ENCODE results near the gene MOB3A. TPM values are rescaled to one million over a fixed set of nuclear protein-coding genes. Genes with fewer than 3 reads are reported as not detected.

The MOB3A gene
- total and polyA plus RNA-seq, 2 experiments from 2014 or later = 53.1 to 53.7 TPM

DNA sequence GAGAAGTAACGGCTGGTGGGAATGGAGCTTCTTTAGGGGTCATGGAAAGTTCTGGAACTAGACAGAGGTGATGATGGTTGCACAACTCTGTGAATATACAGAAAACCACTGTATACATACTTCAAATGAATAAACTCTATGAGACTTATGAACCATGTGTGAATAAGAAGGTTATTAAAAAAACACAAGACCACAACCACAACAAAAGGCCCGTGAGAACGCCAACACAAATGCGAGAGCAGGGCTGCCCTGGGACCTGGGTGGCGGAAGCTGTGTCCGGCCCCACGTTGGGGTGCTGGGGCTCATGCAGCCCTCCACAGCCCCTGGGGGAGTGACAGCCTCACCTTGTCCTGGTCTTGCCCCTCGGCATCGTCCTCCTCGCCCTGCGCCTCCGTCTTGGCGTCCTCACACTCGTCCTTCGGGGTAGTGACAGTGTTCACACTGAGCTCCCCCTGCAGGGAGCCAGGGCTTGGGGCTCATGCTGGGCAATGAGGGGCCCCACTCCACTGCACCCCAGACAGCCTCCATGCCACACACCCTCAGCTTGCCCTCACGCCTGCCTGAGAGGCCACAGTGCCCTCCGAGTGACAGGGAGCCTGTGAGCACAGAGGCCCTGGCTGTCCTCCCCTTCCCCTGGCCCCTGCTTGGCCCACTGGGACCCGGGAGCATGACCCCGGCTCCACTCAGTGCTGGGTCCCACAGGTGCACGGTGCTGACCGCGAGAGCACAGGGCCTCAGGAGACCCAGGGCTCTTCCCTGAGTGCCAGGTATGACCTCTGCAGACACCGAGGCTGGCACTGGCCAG lies 16.6 kb upstream of the MOB3A start:
- Histone ChIP-seq H3K9me3 (ENCODE audit: low read depth) (no peaks in the 10 kb centered on the region), H3K4me2 (ENCODE audit: unreplicated experiment) (no peak overlapping the region), H3K36me3 (ENCODE audit: low read depth) (peaks cover 9% of the 10 kb centered on the region), H3K27ac (no peak overlapping the region), H3K79me2 (ENCODE audit: insufficient read depth) (0 out of 2 replicates have a peak, but pooled peaks cover 3% of the 10 kb centered on the region), H3K9ac (no peak overlapping the region), H3K4me3 (no peak overlapping the region), H4K20me1 (ENCODE audit: insufficient read depth) (no peaks in the 10 kb centered on the region), H3K4me1 (ENCODE audit: insufficient read depth) (peaks cover 4% of the 10 kb centered on the region; the same call in 1 of the 2 replicates), H3K27me3 (replicated peaks; ENCODE audit: insufficient read depth) (no peaks in the 10 kb centered on the region), H3F3A (ENCODE audit: insufficient read depth) (no peaks in the 10 kb centered on the region), H2AFZ (no peak overlapping the region), H3K9me2 (ENCODE audit: insufficient read depth) (no peaks in the 10 kb centered on the region)
- no peak for DNase-seq
- WGBS, 2 experiments (ENCODE audit: low coverage in 1 of 2, low lambda C conversion rate in 2 of 2, missing lambda C conversion rate in 2 of 2) = 84 to 85% methylated on average over 21 to 23 of the region's 23 CpGs
- in situ Hi-C loops (cut with MboI) = no loop called here
- no peak for TF ChIP-seq EZH2phosphoT487 (IDR thresholded peaks at IDR 0.05; ENCODE audit: insufficient read depth, low read depth)
- TF ChIP-seq EZH2 (IDR thresholded peaks at IDR 0.05; ENCODE audit: insufficient read depth, poor library complexity, severe bottlenecking) = no peak

DNA sequence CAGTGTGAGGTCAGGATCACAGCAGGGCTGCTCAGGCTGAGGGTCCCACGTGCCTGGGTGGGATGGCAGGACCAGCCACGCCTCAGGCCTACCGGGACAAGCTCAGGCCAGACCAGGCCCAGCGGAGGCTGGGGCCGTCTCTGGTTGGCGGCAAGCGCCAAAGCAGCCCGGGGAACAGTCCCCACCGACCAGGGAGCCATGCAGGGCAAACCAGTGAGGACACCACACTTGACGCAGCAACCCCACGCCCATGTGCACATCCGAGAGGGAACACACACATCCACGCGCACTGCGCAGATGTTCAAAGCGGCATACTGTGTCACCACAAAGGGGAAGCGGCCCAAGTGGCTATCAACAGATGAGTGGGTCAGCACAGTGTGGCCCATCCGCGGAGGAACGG lies 15.8 kb upstream of the MOB3A start:
- H3K9me3 ChIP-seq (ENCODE audit: low read depth) = no peaks in the 10 kb centered on the region

DNA sequence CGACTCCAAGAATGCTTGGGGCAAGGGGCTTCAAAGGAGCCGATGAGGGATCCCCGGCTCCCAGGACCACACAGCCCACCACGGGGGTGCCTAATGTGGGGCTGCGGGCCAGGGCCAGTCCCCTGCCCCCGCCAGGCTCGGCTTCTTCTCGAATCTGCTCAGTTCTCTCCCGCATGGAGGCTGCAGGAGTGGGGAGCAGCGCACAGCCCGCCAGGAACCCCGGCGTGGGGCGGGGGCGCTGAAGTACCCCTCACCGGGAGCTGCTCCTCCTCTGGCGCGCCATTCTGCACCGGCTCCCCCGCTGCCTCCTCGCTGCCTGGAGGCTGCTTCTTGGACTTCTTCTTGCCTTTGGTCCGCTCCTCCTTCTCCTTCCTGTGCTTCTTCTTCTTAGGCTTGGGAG lies 15.3 kb upstream of the MOB3A start:
- no peaks in the 10 kb centered on the region for H3F3A ChIP-seq (ENCODE audit: insufficient read depth)
- H3K4me1 ChIP-seq (ENCODE audit: insufficient read depth) = peaks cover 4% of the 10 kb centered on the region; the same call in 1 of the 2 replicates
- WGBS, 2 experiments (ENCODE audit: low coverage in 1 of 2, low lambda C conversion rate in 2 of 2, missing lambda C conversion rate in 2 of 2) = 91 to 93% methylated on average over 22 of the region's 22 CpGs
- H3K27me3 ChIP-seq (replicated peaks; ENCODE audit: insufficient read depth) = no peaks in the 10 kb centered on the region
- H3K79me2 ChIP-seq (ENCODE audit: insufficient read depth) = 0 out of 2 replicates have a peak, but pooled peaks cover 3% of the 10 kb centered on the region
- in situ Hi-C loops (cut with MboI) = no loop called here
- no peak for DNase-seq
- H3K9me3 ChIP-seq (ENCODE audit: low read depth) = no peaks in the 10 kb centered on the region
- no peaks in the 10 kb centered on the region for H3K9me2 ChIP-seq (ENCODE audit: insufficient read depth)
- TF ChIP-seq EZH2 (IDR thresholded peaks at IDR 0.05; ENCODE audit: insufficient read depth, poor library complexity, severe bottlenecking) (no peak), EZH2phosphoT487 (IDR thresholded peaks at IDR 0.05; ENCODE audit: insufficient read depth, low read depth) (no peak)
- no peak overlapping the region for H3K9ac ChIP-seq
- no peak overlapping the region for H3K4me3 ChIP-seq
- no peak overlapping the region for H2AFZ ChIP-seq
- peaks cover 9% of the 10 kb centered on the region for H3K36me3 ChIP-seq (ENCODE audit: low read depth)
- no peak overlapping the region for H3K27ac ChIP-seq
- H4K20me1 ChIP-seq (ENCODE audit: insufficient read depth) = no peaks in the 10 kb centered on the region
- no peak overlapping the region for H3K4me2 ChIP-seq (ENCODE audit: unreplicated experiment)

More for the DNA sequence above, 15.8 kb upstream of the MOB3A start:
- H4K20me1 ChIP-seq (ENCODE audit: insufficient read depth) = no peaks in the 10 kb centered on the region
- no peaks in the 10 kb centered on the region for H3F3A ChIP-seq (ENCODE audit: insufficient read depth)
- no peak overlapping the region for H3K4me2 ChIP-seq (ENCODE audit: unreplicated experiment)
- no peak overlapping the region for H2AFZ ChIP-seq
- peaks cover 9% of the 10 kb centered on the region for H3K36me3 ChIP-seq (ENCODE audit: low read depth)
- H3K4me1 ChIP-seq (ENCODE audit: insufficient read depth) = peaks cover 4% of the 10 kb centered on the region; the same call in 1 of the 2 replicates
- 90 to 92% methylated on average over 20 of the region's 20 CpGs for WGBS, 2 experiments (ENCODE audit: low coverage in 1 of 2, low lambda C conversion rate in 2 of 2, missing lambda C conversion rate in 2 of 2)
- TF ChIP-seq EZH2 (IDR thresholded peaks at IDR 0.05; ENCODE audit: insufficient read depth, poor library complexity, severe bottlenecking) (no peak), EZH2phosphoT487 (IDR thresholded peaks at IDR 0.05; ENCODE audit: insufficient read depth, low read depth) (no peak)
- 0 out of 2 replicates have a peak, but pooled peaks cover 3% of the 10 kb centered on the region for H3K79me2 ChIP-seq (ENCODE audit: insufficient read depth)
- H3K9ac ChIP-seq = no peak overlapping the region
- no peak for DNase-seq
- no peak overlapping the region for H3K4me3 ChIP-seq
- no peaks in the 10 kb centered on the region for H3K27me3 ChIP-seq (replicated peaks; ENCODE audit: insufficient read depth)
- in situ Hi-C loops (cut with MboI) = no loop called here
- no peak overlapping the region for H3K27ac ChIP-seq
- H3K9me2 ChIP-seq (ENCODE audit: insufficient read depth) = no peaks in the 10 kb centered on the region

DNA sequence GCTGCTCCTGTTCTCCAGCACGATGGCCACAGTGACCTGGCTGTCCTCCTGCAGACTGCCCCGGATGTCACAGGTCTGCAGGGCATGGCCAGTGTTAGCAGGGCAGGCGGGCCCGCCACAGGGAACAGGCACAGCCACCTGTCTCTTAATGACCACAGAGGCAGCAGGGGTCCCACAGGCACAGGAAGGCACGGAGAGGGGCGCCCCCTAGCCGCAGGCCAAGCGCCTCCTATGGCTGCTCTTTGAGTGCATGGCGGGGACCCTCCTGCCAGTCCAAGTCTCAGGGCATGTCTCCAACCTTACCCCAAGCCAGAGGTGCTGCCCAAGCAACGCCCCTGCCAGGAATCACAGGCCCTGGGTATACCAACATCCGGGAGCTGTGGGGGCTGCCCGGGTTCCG lies 14.7 kb upstream of the MOB3A start:
- no peak overlapping the region for H3K27ac ChIP-seq
- H3K4me1 ChIP-seq (ENCODE audit: insufficient read depth) = peaks cover 4% of the 10 kb centered on the region; the same call in 1 of the 2 replicates
- H3K9me2 ChIP-seq (ENCODE audit: insufficient read depth) = no peaks in the 10 kb centered on the region
- H2AFZ ChIP-seq = no peak overlapping the region
- in situ Hi-C loops (cut with MboI) = no loop called here
- H3K9ac ChIP-seq = no peak overlapping the region
- no peaks in the 10 kb centered on the region for H4K20me1 ChIP-seq (ENCODE audit: insufficient read depth)
- H3K4me2 ChIP-seq (ENCODE audit: unreplicated experiment) = no peak overlapping the region
- no peak for TF ChIP-seq EZH2phosphoT487 (IDR thresholded peaks at IDR 0.05; ENCODE audit: insufficient read depth, low read depth)
- TF ChIP-seq EZH2 (IDR thresholded peaks at IDR 0.05; ENCODE audit: insufficient read depth, poor library complexity, severe bottlenecking) = no peak
- 92 to 93% methylated on average over 12 to 13 of the region's 13 CpGs for WGBS, 2 experiments (ENCODE audit: low coverage in 1 of 2, low lambda C conversion rate in 2 of 2, missing lambda C conversion rate in 2 of 2)
- H3K4me3 ChIP-seq = no peak overlapping the region
- H3K79me2 ChIP-seq (ENCODE audit: insufficient read depth) = peaks cover 7% of the 10 kb centered on the region; the same call in 1 of the 2 replicates
- DNase-seq = no peak
- peaks cover 9% of the 10 kb centered on the region for H3K36me3 ChIP-seq (ENCODE audit: low read depth)
- H3K27me3 ChIP-seq (replicated peaks; ENCODE audit: insufficient read depth) = no peaks in the 10 kb centered on the region
- no peaks in the 10 kb centered on the region for H3K9me3 ChIP-seq (ENCODE audit: low read depth)
- no peaks in the 10 kb centered on the region for H3F3A ChIP-seq (ENCODE audit: insufficient read depth)
